ENCODE data around the gene DCC. TPM values are rescaled to one million over a fixed set of nuclear protein-coding genes. Genes with fewer than 3 reads are reported as not detected.

The DCC gene
- total and polyA plus RNA-seq, 2 experiments from 2014 or later = 0.27 to 0.38 TPM

- TF ChIP-seq CTCF (IDR thresholded peaks at IDR 0.05; ENCODE audit: low read depth, low read length) = no peak
Observed at GRCh38 chr18:53541924-53542323, 1201.9 kb downstream of the DCC start.

GRCh38 chr18:53543711-53544110, 1203.7 kb downstream of the DCC start:
- no peak for TF ChIP-seq CTCF (IDR thresholded peaks at IDR 0.05; ENCODE audit: low read depth, low read length)
- Histone ChIP-seq H3K27ac (no peak overlapping the region), H3K27me3 (no peaks in the 10 kb centered on the region), H3K9me3 (ENCODE audit: low read depth) (no peaks in the 10 kb centered on the region), H3K36me3 (no peaks in the 10 kb centered on the region), H3K4me1 (ENCODE audit: low read depth) (no peaks in the 10 kb centered on the region), H3K4me3 (no peak overlapping the region)
- no peak for DNase-seq (ENCODE audit: low read depth in 1 of 2, low spot score in 1 of 2)

More at GRCh38 chr18:53541924-53542323, 1201.9 kb downstream of the DCC start:
- Histone ChIP-seq H3K36me3 (no peaks in the 10 kb centered on the region), H3K27me3 (no peaks in the 10 kb centered on the region), H3K27ac (no peak overlapping the region), H3K4me3 (no peak overlapping the region), H3K4me1 (ENCODE audit: low read depth) (no peaks in the 10 kb centered on the region), H3K9me3 (ENCODE audit: low read depth) (no peaks in the 10 kb centered on the region)
- DNase-seq (ENCODE audit: low read depth in 1 of 2, low spot score in 1 of 2) = no peak

DNA sequence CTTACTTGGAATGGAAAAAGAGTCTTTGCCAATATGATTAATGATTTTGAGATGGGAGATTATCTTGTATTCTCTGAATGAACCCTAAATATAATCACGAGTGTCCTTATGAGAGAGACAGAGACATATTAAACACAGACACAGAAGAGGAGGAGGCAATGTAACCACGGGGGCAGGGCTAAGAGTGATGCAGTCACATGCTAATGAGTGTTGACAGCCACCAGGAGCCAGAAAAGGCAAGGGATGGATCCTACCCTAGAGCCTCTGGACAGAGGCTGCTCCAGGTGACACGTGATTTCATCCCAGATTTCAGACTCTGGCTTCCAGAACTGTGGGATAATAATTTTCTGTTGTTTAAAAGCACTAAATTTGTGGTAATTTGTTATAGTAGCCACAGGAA, 1204.9 kb downstream of the DCC start:
- H3K9me3 ChIP-seq (ENCODE audit: low read depth) = no peaks in the 10 kb centered on the region
- H3K27me3 ChIP-seq = no peaks in the 10 kb centered on the region
- no peaks in the 10 kb centered on the region for H3K36me3 ChIP-seq
- no peak for DNase-seq (ENCODE audit: low read depth in 1 of 2, low spot score in 1 of 2)
- H3K27ac ChIP-seq = no peak overlapping the region
- no peaks in the 10 kb centered on the region for H3K4me1 ChIP-seq (ENCODE audit: low read depth)
- no peak overlapping the region for H3K4me3 ChIP-seq
- no peak for TF ChIP-seq CTCF (IDR thresholded peaks at IDR 0.05; ENCODE audit: low read depth, low read length)

DNA sequence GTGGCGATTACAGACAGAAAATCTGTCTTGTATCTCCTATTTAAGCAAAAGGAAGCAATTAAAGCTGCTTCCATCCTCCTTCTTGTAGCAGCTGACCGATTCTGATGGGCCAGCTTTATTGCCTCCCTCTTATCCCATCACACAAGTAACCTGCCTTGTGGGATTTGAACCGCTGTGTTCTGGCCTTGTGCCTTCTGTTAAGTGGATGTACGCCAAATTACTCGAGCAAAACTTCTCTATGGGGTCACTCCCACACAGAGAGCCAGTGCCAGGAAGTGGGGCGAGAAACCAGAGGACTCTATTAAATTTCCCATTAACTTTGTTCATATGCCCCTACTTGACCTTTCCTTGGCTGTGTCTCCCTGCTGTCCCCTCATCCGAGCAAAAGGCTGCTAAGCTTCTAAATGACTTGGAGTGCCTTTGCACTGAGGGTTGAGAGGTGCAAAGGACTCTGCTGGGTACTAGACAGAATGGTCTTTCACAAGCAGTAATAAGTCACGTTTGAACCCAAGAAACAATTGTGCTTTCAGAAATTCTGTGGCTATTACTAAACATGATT, 1212.0 kb downstream of the DCC start:
- Histone ChIP-seq H3K36me3 (no peaks in the 10 kb centered on the region), H3K4me1 (ENCODE audit: low read depth) (peaks cover 1% of the 10 kb centered on the region), H3K9me3 (ENCODE audit: low read depth) (no peaks in the 10 kb centered on the region), H3K4me3 (no peak overlapping the region), H3K27ac (no peak overlapping the region), H3K27me3 (no peaks in the 10 kb centered on the region)
- TF ChIP-seq CTCF (IDR thresholded peaks at IDR 0.05; ENCODE audit: low read depth, low read length) = no peak
- DNase-seq (ENCODE audit: low read depth in 1 of 2, low spot score in 1 of 2) = peak in 1 of 2 donors; percentile 7

DNA sequence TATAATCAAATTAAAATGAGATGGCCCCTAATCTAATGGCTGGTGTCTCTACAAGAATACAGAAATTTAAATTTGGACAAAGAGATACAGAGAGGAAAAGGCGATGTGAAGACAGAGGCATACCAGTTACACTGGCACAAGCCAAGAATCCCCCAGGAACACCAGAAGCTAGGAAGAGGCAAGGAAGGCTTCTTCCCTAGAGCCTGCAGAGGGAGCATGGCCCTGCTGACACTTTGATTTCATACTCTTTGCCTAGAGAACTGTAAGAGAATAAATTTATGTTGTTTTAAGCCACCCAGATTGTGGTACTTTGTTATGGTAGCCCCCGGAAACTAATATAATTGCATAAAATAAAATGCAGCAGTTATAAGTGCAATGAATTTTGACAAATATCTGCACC, 1213.0 kb downstream of the DCC start:
- H3K9me3 ChIP-seq (ENCODE audit: low read depth) = no peaks in the 10 kb centered on the region
- TF ChIP-seq CTCF (IDR thresholded peaks at IDR 0.05; ENCODE audit: low read depth, low read length) = no peak
- H3K36me3 ChIP-seq = no peaks in the 10 kb centered on the region
- no peak overlapping the region for H3K4me3 ChIP-seq
- no peak overlapping the region for H3K27ac ChIP-seq
- DNase-seq (ENCODE audit: low read depth in 1 of 2, low spot score in 1 of 2) = no peak
- peaks cover 3% of the 10 kb centered on the region for H3K4me1 ChIP-seq (ENCODE audit: low read depth)
- no peaks in the 10 kb centered on the region for H3K27me3 ChIP-seq
